HUES64 (cell line): ENCODE results near the gene RILPL2.
"Not testable (repeated sequence)": the region's sequence is repeated elsewhere in the genome, so short reads cannot be mapped to it uniquely, and the experiment has no call there.

Source experiments
- H3K27ac ChIP-seq: 2 replicates; pipeline ENCODE4 v1.7.0; 2013; ENCODE audit warnings: low read depth, low read length, inconsistent platforms
- H3K27me3 ChIP-seq: 2 replicates; pipeline ENCODE4 v1.6.1; 2013; ENCODE audit warnings: mild to moderate bottlenecking, low read length; ENCODE audit not compliant: insufficient read depth
- H3K36me3 ChIP-seq: 2 replicates; pipeline ENCODE4 v1.6.1; 2013; ENCODE audit warnings: mild to moderate bottlenecking, low read length; ENCODE audit not compliant: insufficient read depth
- H3K4me1 ChIP-seq: 2 replicates; pipeline ENCODE4 v1.6.1; 2013; ENCODE audit warnings: mild to moderate bottlenecking, low read length, moderate library complexity; ENCODE audit not compliant: insufficient read depth
- H3K4me3 ChIP-seq: 2 replicates; pipeline ENCODE4 v1.5.1; 2013; ENCODE audit warnings: mild to moderate bottlenecking, low read length, moderate library complexity
- H3K9ac ChIP-seq: 2 replicates; pipeline ENCODE4 v1.6.1; 2013; ENCODE audit warnings: mild to moderate bottlenecking, low read depth, low read length
- H3K9me3 ChIP-seq: 2 replicates; pipeline ENCODE4 v1.6.1; 2013; ENCODE audit warnings: low read depth, low read length; ENCODE audit not compliant: insufficient read depth
- whole genome bisulfite sequencing: fragments of 150-250, 120-280 bp; methylation state at CpG from one replicate; pipeline ENCODE4 v1.1.7; 2013; ENCODE audit warnings: missing lambda C conversion rate; 5-methylcytosine and 5-hydroxymethylcytosine counted together

RILPL2 gene

DNA sequence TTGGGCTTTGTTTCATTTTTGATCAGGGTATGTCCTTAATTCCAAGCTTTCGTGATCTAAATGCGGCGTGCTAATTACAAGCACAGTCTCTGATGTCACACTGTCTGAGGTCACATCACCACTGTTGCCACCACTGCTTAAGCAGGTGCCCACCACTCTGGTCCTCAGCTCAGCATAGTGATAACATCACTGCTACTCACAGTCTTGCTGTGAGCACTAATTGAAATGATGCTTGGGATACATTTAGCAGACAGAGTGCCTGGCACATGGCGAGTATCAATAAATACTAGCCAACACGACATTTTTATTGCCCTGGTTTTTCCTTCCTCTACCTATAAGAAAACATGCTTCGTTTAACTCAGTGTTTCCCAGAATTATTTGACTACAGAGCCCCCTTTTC lies 7.9 kb downstream of the RILPL2 start:
- peaks cover 3% of the 10 kb centered on the region; the same call in 1 of the 2 replicates for H3K9me3 ChIP-seq
- no peak overlapping the region for H3K27ac ChIP-seq

DNA sequence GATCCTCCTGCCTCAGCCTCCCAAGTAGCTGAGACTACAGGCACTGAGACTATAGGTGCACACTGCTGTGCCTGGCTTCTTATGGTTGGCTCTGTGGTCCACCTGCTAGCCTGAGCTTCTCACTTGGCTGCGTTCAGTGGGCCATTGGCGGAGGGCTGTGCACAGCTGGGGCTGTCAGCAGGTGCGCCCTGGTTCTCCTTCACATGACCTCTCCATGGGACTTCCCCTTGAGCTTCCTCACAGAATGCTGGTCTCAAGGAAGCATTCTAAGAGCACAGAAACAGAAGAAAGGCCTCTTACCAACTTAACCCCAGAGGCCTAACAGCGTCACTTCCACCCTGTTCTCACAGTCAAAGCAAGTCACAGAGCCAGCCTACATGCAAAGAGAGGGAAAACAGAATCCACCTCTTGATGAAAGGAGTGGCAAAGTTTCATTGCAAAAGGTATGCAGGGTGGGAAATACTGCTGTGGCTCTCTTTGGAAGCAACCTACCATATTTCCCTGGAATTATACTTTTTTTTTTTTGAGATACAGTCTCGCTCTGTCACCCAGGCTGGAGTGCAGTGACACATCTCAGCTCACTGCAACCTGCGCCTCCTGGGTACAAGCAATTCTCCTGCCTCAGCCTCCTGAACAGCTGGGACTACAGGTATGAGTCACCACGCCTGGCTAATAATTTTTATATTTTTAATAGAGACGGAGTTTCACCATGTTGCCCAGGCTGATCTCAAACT lies 9.3 kb downstream of the RILPL2 start:
- Histone ChIP-seq H3K4me3 (no peak overlapping the region), H3K4me1 (no peaks in the 10 kb centered on the region), H3K9me3 (peaks cover 3% of the 10 kb centered on the region; the same call in 1 of the 2 replicates), H3K27ac (no peak overlapping the region), H3K9ac (no peak overlapping the region), H3K36me3 (no peaks in the 10 kb centered on the region), H3K27me3 (no peaks in the 10 kb centered on the region)
- 94% methylated on average over 8 of the region's 8 CpGs for WGBS

More for the DNA sequence above, 7.9 kb downstream of the RILPL2 start:
- Histone ChIP-seq H3K4me1 (no peaks in the 10 kb centered on the region), H3K36me3 (no peaks in the 10 kb centered on the region), H3K9ac (no peak overlapping the region), H3K27me3 (no peaks in the 10 kb centered on the region), H3K4me3 (no peak overlapping the region)
- WGBS: 93% methylated on average over 6 of the region's 6 CpGs

DNA sequence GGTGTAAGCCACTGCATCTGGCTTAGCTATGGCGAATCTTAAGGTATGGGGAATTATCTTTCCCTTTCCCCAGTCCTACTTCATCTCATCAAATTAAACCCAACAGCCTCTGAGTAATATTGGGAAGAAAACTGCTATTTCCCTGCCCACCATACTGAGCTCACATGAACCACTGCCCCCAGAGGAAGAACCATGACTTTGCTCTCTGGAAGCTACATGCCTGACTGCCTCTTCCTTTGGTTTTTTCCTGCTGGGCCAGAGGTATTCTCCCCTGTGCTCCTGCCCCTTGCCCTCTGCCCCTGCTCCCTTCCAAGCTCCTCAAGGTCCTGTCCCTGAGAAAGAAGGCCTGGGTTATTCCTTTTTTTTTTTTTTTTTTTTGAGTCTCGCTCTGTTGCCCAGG lies 15.2 kb downstream of the RILPL2 start:
- 90% methylated on average over 1 of the region's 2 CpGs for WGBS
- no peak overlapping the region for H3K27ac ChIP-seq

DNA sequence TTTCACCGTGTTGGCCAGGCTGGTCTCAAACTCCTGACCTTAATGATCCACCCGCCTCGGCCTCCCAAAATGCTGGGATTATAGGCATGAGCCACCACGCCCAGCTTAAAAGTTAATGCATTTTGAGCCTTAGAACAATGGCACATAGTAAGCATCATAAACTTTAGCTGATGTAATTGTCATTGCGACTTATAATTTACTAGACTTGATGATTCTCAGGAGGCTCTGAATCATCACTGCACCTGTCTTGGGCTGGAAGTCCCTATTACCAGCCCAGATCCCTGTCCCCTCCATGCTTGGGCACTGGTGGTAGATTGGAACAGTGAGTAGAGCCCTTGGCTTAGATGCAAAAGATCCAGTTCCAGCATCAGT lies 26.5 kb downstream of the RILPL2 start:
- H3K9ac ChIP-seq: no peak overlapping the region
- H3K27me3 ChIP-seq: no peaks in the 10 kb centered on the region
- H3K4me1 ChIP-seq: no peaks in the 10 kb centered on the region
- WGBS: 87% methylated on average over 5 of the region's 5 CpGs
- no peak overlapping the region for H3K27ac ChIP-seq
- H3K4me3 ChIP-seq: no peak overlapping the region
- no peaks in the 10 kb centered on the region for H3K9me3 ChIP-seq
- peaks cover 23% of the 10 kb centered on the region for H3K36me3 ChIP-seq

More for the DNA sequence above, 15.2 kb downstream of the RILPL2 start:
- no peak overlapping the region for H3K4me3 ChIP-seq
- no peaks in the 10 kb centered on the region for H3K4me1 ChIP-seq
- H3K9ac ChIP-seq: no peak overlapping the region
- peaks cover 3% of the 10 kb centered on the region; the same call in 1 of the 2 replicates for H3K9me3 ChIP-seq
- H3K36me3 ChIP-seq: no peaks in the 10 kb centered on the region
- H3K27me3 ChIP-seq: no peaks in the 10 kb centered on the region

DNA sequence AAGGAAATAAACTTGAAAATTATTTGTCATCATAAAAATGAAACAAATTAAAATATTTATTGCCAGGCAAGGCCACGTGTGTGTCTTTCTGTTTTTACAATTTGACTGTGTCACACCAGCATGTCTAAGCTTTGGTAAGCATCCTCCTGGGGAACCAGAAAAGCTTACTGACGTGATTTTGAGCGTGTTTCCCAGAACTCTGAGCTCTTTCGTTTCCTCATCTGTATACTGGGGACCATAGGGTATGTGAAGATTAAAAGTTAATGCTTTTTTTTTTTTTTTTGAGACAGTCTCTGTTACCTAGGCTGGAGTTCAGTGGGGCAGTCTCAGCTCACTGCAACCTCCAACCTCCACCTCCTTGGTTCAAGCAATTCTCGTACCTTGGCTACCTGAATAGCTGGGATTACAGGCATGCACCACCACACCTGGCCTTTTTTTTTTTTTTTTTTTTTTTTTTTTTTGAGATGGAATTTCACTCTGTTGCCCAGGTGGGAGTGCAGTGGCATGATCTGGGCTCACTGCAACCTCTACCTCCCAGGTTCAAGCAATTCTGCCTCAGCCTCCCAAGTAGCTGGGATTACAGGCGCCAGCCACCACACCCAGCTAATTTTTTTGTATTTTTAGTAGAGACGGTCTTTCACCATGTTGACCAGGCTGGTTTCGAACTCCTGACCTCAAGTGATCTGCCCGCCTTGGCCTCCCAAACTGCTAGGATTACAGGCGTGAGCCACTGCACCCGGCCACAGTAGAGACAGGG lies 27.0 kb downstream of the RILPL2 start:
- H3K9me3 ChIP-seq, H3K27ac ChIP-seq, H3K4me1 ChIP-seq, H3K27me3 ChIP-seq, H3K4me3 ChIP-seq, H3K9ac ChIP-seq: not testable (repeated sequence)
- peaks cover 28% of the 10 kb centered on the region for H3K36me3 ChIP-seq
- WGBS: 95% methylated on average over 11 of the region's 11 CpGs

DNA sequence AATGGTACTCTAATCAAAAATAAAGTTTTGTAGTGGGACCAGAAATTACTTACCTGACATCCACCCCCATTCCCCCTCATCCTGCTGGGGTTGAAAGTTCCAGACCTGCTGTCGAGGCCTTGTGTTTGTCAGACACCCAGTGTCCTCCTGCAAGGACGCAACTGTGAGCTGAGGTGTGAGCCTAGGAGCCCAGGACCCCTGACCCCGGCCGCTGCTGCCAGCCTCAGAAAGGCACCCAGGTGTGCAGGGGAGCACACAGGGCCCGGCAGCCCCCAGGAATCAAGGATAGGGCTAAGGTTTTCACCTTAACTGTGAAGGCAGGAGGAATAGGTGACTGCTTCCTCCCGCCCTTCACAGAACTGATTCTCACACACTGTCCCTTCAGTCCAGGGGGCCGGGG lies 27.9 kb downstream of the RILPL2 start:
- H3K9me3 ChIP-seq, H3K27ac ChIP-seq, H3K27me3 ChIP-seq, H3K4me1 ChIP-seq, H3K9ac ChIP-seq, H3K4me3 ChIP-seq: not testable (repeated sequence)
- peaks cover 37% of the 10 kb centered on the region for H3K36me3 ChIP-seq
- WGBS: 93% methylated on average over 5 of the region's 7 CpGs

DNA sequence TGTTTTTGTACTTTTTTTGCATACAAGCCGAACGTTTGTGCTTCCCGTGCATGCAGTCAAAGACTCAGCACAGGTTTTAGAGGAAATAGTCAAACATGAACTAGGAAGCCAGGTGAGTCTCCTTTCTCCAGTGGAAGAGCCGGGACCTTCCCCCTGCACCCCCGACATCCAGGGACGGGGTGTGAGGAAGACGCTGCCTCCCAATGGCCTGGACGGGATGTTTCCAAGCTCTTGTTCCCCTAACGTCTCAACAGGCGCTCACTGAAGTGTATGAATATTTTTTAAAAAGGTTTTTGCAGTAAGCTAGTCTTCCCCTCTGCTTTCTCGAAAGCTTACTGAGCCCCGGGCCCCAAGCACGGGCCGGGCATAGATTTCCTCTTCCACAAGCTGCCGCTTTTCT lies 28.6 kb downstream of the RILPL2 start:
- Histone ChIP-seq H3K27me3 (peaks cover 11% of the 10 kb centered on the region), H3K36me3 (peaks cover 44% of the 10 kb centered on the region)
- not testable (repeated sequence) for H3K27ac ChIP-seq, H3K4me3 ChIP-seq, H3K9me3 ChIP-seq, H3K4me1 ChIP-seq, H3K9ac ChIP-seq
- 92% methylated on average over 7 of the region's 15 CpGs for WGBS

DNA sequence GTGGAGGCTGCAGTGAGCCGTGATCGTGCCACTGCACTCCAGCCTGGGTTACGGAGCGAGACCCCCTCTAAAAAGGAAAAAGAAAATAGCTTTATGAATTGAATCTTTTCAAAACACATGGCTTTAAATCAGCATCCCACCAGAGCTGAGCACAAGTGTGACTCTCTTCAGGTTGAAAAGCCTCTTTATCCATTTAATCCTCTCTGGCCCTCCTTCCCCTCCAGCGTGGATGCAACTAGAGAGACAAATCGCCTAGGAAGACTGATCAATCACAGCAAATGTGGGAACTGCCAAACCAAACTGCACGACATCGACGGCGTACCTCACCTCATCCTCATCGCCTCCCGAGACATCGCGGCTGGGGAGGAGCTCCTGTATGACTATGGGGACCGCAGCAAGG lies 29.2 kb downstream of the RILPL2 start:
- H3K27ac ChIP-seq: not testable (repeated sequence)

DNA sequence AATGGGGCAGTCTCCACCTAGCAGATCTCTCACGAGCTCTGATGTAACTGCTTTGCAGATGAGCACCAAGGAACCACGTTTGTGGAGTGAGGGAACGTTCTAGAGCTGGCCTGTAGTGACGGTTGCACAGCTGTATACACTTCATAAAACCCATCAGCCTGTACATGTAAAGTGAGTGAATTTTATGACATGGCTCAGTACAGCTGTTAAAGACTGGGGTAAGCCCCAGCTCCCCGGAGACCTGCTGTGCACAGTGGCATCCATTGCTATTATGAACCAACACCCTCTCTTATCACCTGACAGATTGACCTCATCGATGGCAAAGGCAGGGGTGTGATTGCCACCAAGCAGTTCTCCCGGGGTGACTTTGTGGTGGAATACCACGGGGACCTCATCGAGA lies 31.9 kb downstream of the RILPL2 start:
- Histone ChIP-seq H3K4me3 (no peak overlapping the region), H3K27me3 (peaks cover 33% of the 10 kb centered on the region), H3K9ac (no peak overlapping the region), H3K9me3 (no peaks in the 10 kb centered on the region), H3K36me3 (peaks cover 45% of the 10 kb centered on the region), H3K27ac (no peak overlapping the region), H3K4me1 (no peaks in the 10 kb centered on the region)
- 96% methylated on average over 9 of the region's 9 CpGs for WGBS

More for the DNA sequence above, 29.2 kb downstream of the RILPL2 start:
- WGBS: 92% methylated on average over 7 of the region's 15 CpGs
- peaks cover 18% of the 10 kb centered on the region for H3K27me3 ChIP-seq
- H3K4me1 ChIP-seq, H3K9ac ChIP-seq, H3K9me3 ChIP-seq, H3K4me3 ChIP-seq: not testable (repeated sequence)
- peaks cover 45% of the 10 kb centered on the region for H3K36me3 ChIP-seq

DNA sequence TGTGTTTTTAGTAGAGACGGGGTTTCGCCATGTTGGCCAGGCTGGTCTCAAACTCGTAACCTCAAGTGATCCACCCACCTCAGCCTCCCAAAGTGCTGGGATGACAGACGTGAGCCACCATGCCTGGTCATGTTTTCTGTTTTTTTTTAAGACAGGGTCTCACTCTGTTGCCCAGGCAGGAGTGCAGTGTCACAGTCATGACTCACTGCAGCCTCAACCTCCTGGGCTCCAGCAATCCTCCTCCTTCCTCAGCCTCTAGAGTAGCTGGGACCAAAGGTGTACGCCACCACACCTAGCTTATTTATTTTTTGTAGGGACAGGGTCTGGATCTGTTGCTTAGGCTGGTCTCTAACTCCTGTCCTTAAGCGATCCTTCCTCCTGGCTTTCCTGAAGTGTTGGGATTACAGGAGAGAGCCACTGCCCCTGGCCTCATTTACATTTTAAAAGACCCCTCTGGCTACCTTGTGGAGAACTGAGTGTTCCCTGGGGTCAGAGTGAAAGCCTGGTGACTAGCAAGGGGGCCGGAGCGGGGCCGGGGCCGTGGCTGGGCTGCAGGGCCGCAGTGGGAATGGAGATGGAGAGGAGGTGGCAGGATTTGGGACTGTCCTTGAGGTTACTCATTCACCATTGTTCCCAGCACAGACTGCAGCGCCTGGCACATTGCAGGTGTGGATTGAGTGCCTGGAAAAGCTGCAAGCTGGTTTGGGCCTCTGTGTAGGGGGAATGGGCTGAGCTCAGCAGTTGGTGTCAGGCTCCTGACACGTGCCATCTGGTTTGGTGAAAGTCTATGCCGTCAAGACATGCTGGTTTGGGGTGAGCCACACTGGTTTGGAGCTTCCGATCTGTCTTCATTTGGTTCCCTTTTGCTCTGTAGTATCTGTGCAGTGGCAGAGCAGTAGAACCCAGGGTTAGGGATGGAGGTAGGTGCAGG lies 34.5 kb downstream of the RILPL2 start:
- Histone ChIP-seq H3K27ac (no peak overlapping the region), H3K27me3 (peaks cover 44% of the 10 kb centered on the region), H3K36me3 (peaks cover 59% of the 10 kb centered on the region), H3K9ac (no peak overlapping the region), H3K9me3 (no peaks in the 10 kb centered on the region), H3K4me3 (no peak overlapping the region), H3K4me1 (no peaks in the 10 kb centered on the region)
- WGBS: 34% methylated on average over 14 of the region's 15 CpGs

DNA sequence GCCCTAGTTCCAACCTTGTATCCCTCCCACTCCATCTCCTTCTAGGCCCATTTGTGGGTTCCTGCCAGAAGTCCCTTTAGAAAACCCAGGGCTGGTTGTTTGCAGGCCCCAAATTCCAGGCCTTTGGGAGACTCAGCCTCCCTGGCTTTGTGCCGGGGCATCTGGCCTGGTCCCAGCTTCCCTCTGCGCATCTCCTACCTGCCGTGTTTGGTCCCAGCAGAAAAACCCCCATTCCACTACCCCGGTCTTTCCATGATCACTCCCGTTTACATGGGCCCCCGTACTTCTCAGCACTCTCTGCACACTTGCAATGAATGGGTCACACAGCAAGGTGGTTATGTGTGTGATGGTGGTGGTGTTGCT lies 37.2 kb downstream of the RILPL2 start:
- Histone ChIP-seq H3K27ac (no peak overlapping the region), H3K4me3 (no peak overlapping the region), H3K4me1 (no peaks in the 10 kb centered on the region), H3K36me3 (peaks cover 59% of the 10 kb centered on the region), H3K27me3 (peaks cover 42% of the 10 kb centered on the region), H3K9ac (no peak overlapping the region), H3K9me3 (no peaks in the 10 kb centered on the region)
- WGBS: 96% methylated on average over 6 of the region's 6 CpGs
